ENCODE data around the gene DTNBP1.
A peak's percentile ranks its signal among the peaks of the same experiment; 100 is the strongest.
"Not testable (repeated sequence)": the region's sequence is repeated elsewhere in the genome, so short reads cannot be mapped to it uniquely, and the experiment has no call there.

The DTNBP1 gene

GRCh38 chr6:15657290-15657689, 5.5 kb downstream of the DTNBP1 start:
- no peak for TF ChIP-seq CTCF (IDR thresholded peaks at IDR 0.05; ENCODE audit: insufficient read depth, missing control alignments)
- DNase-seq (ENCODE audit: insufficient read length, low spot score) (no peak), FAIRE-seq (no peak)

- no peak for FAIRE-seq
- no peak for DNase-seq (ENCODE audit: insufficient read length, low spot score)
- no peak for TF ChIP-seq CTCF (IDR thresholded peaks at IDR 0.05; ENCODE audit: insufficient read depth, missing control alignments)
These were observed 6.7 kb downstream of the DTNBP1 start for GRCh38 chr6:15656145-15656544.

- no peak for DNase-seq (ENCODE audit: insufficient read length, low spot score)
- TF ChIP-seq CTCF (IDR thresholded peaks at IDR 0.05; ENCODE audit: insufficient read depth, missing control alignments) = no peak
- FAIRE-seq = peak; percentile 32
These were observed 8.6 kb downstream of the DTNBP1 start for GRCh38 chr6:15654250-15654649.

- TF ChIP-seq CTCF (IDR thresholded peaks at IDR 0.05; ENCODE audit: insufficient read depth, missing control alignments) = no peak
- DNase-seq (ENCODE audit: insufficient read length, low spot score) = no peak
- no peak for FAIRE-seq
These were observed 9.2 kb downstream of the DTNBP1 start for GRCh38 chr6:15653581-15653980.

- not testable (repeated sequence) for FAIRE-seq; DNase-seq (ENCODE audit: insufficient read length, low spot score)
These were observed 12.7 kb downstream of the DTNBP1 start for GRCh38 chr6:15650004-15650559.

- TF ChIP-seq CTCF (IDR thresholded peaks at IDR 0.05; ENCODE audit: insufficient read depth, missing control alignments) = no peak
- no peak for FAIRE-seq
- DNase-seq (ENCODE audit: insufficient read length, low spot score) = no peak
These were observed 17.9 kb downstream of the DTNBP1 start for GRCh38 chr6:15644904-15645303.

GRCh38 chr6:15643542-15643941, 19.3 kb downstream of the DTNBP1 start:
- no peak for FAIRE-seq
- no peak for TF ChIP-seq CTCF (IDR thresholded peaks at IDR 0.05; ENCODE audit: insufficient read depth, missing control alignments)
- DNase-seq (ENCODE audit: insufficient read length, low spot score) = no peak

- no peak for FAIRE-seq
- no peak for DNase-seq (ENCODE audit: insufficient read length, low spot score)
- no peak for TF ChIP-seq CTCF (IDR thresholded peaks at IDR 0.05; ENCODE audit: insufficient read depth, missing control alignments)
These were observed 20.6 kb downstream of the DTNBP1 start for GRCh38 chr6:15642276-15642675.

Data from D721Med (cell line).